Chondrocyte (in vitro differentiated cells): Measurements from ENCODE around the gene KRT81. TPM values are rescaled to one million over a fixed set of nuclear protein-coding genes. Genes with fewer than 3 reads are reported as not detected.
A peak's percentile ranks its signal among the peaks of the same experiment; 100 is the strongest.
"Not testable (repeated sequence)": the region's sequence is repeated elsewhere in the genome, so short reads cannot be mapped to it uniquely, and the experiment has no call there.

Experiments
- DNase-seq: peaks from one replicate; pipeline ENCODE4 v3.0.0; 2021; ENCODE audit warnings: mixed read lengths, low spot score
- H3K27ac Mint-ChIP-seq: one replicate; pipeline ENCODE4 v1.8.0; 2021; ENCODE audit warnings: mild to moderate bottlenecking, moderate library complexity, mixed read lengths; ENCODE audit not compliant: unreplicated experiment
- H3K27me3 Mint-ChIP-seq: 2 replicates; pipeline ENCODE4 v1.8.0; 2021; ENCODE audit warnings: low read depth, mixed read lengths
- H3K36me3 Mint-ChIP-seq: 2 replicates; pipeline ENCODE4 v1.8.0; 2021; ENCODE audit warnings: low read depth, mixed read lengths
- H3K4me1 Mint-ChIP-seq: 2 replicates; pipeline ENCODE4 v1.8.0; 2021; ENCODE audit warnings: low read depth, mild to moderate bottlenecking, mixed read lengths
- H3K4me3 Mint-ChIP-seq: one replicate; pipeline ENCODE4 v1.8.0; 2021; ENCODE audit warnings: mild to moderate bottlenecking, moderate library complexity, mixed read lengths; ENCODE audit not compliant: unreplicated experiment
- H3K9me3 Mint-ChIP-seq: 2 replicates; pipeline ENCODE4 v1.8.0; 2021; ENCODE audit warnings: low read depth, mixed read lengths
- CTCF ChIP-seq: fragments of 200-600 bp; sonication (generic); IDR thresholded peaks from 2 replicates; pipeline ENCODE4 v1.5.0; 2021; ENCODE audit warnings: antibody characterized with exemption, mild to moderate bottlenecking, moderate library complexity
- total RNA-seq: library from RNA; stranded (reverse); gene quantifications from 3 replicates; pipeline ENCODE4 v1.2.1, GENCODE V29; 2021

Gene KRT81
- total RNA-seq, 1 donor from 2014 or later = 1.3 TPM

GRCh38 chr12:52317468-52318052, 26.2 kb upstream of the KRT81 start:
- H3K36me3 Mint-ChIP-seq = peaks cover 1% of the 10 kb centered on the region

GRCh38 chr12:52316701-52317100, 25.4 kb upstream of the KRT81 start:
- H3K27me3 Mint-ChIP-seq = peaks cover 42% of the 10 kb centered on the region
- no peak for DNase-seq
- no peak overlapping the region for H3K27ac Mint-ChIP-seq
- H3K36me3 Mint-ChIP-seq = no peaks in the 10 kb centered on the region
- no peak for TF ChIP-seq CTCF
- no peak overlapping the region for H3K4me3 Mint-ChIP-seq
- no peaks in the 10 kb centered on the region for H3K9me3 Mint-ChIP-seq
- no peaks in the 10 kb centered on the region for H3K4me1 Mint-ChIP-seq

More at GRCh38 chr12:52317468-52318052, 26.2 kb upstream of the KRT81 start:
- no peak overlapping the region for H3K27ac Mint-ChIP-seq
- DNase-seq = no peak
- no peaks in the 10 kb centered on the region for H3K4me1 Mint-ChIP-seq
- H3K4me3 Mint-ChIP-seq = no peak overlapping the region
- TF ChIP-seq CTCF = no peak
- H3K27me3 Mint-ChIP-seq = peaks cover 45% of the 10 kb centered on the region
- H3K9me3 Mint-ChIP-seq = no peaks in the 10 kb centered on the region

- no peak for TF ChIP-seq CTCF
- Mint-ChIP-seq H3K27me3 (peaks cover 42% of the 10 kb centered on the region), H3K27ac (no peak overlapping the region), H3K4me1 (no peaks in the 10 kb centered on the region), H3K4me3 (no peak overlapping the region), H3K36me3 (no peaks in the 10 kb centered on the region), H3K9me3 (no peaks in the 10 kb centered on the region)
- no peak for DNase-seq
These were observed 25.0 kb upstream of the KRT81 start for GRCh38 chr12:52316290-52316689.

GRCh38 chr12:52315721-52316120, 24.4 kb upstream of the KRT81 start:
- not testable (repeated sequence) for H3K4me1 Mint-ChIP-seq, H3K36me3 Mint-ChIP-seq, H3K9me3 Mint-ChIP-seq, DNase-seq, H3K4me3 Mint-ChIP-seq, H3K27ac Mint-ChIP-seq
- peak; percentile 57 for TF ChIP-seq CTCF
- peaks cover 41% of the 10 kb centered on the region for H3K27me3 Mint-ChIP-seq

- no peak overlapping the region for H3K27ac Mint-ChIP-seq
- H3K36me3 Mint-ChIP-seq = no peaks in the 10 kb centered on the region
- no peak for DNase-seq
- H3K9me3 Mint-ChIP-seq = no peaks in the 10 kb centered on the region
- no peak for TF ChIP-seq CTCF
- H3K4me3 Mint-ChIP-seq = no peak overlapping the region
- H3K4me1 Mint-ChIP-seq = no peaks in the 10 kb centered on the region
- peaks cover 34% of the 10 kb centered on the region for H3K27me3 Mint-ChIP-seq
These were observed 23.2 kb upstream of the KRT81 start for GRCh38 chr12:52314511-52314910.
